CD1c-positive myeloid dendritic cell (primary cell): ENCODE data around the gene RAB11FIP5.
A peak's percentile ranks its signal among the peaks of the same experiment; 100 is the strongest.
"Not testable (repeated sequence)": the region's sequence is repeated elsewhere in the genome, so short reads cannot be mapped to it uniquely, and the experiment has no call there.

ENCODE experiments used
- DNase-seq: peaks from one replicate; pipeline ENCODE4 v3.0.0-alpha.2; 2016; ENCODE audit errors: extremely low spot score

The RAB11FIP5 gene

GRCh38 chr2:73112913-73113854, at the start of gene RAB11FIP5:
TSS of gene RAB11FIP5 (minus strand) at chr2:73112948. CDS start at chr2:73112777, 171 bp downstream.
- DNase-seq: peak; percentile 65

- DNase-seq: peak; percentile 36
Observed at GRCh38 chr2:73156539-73157124, 43.9 kb upstream of the RAB11FIP5 start.

- DNase-seq: no peak
Observed at GRCh38 chr2:73142937-73143336, 30.2 kb upstream of the RAB11FIP5 start.

GRCh38 chr2:73141896-73142295, 29.1 kb upstream of the RAB11FIP5 start:
- no peak for DNase-seq

GRCh38 chr2:73135236-73135635, 22.5 kb upstream of the RAB11FIP5 start:
- no peak for DNase-seq

GRCh38 chr2:73134471-73134870, 21.7 kb upstream of the RAB11FIP5 start:
- no peak for DNase-seq

GRCh38 chr2:73133566-73134197, 20.9 kb upstream of the RAB11FIP5 start:
- DNase-seq: no peak

GRCh38 chr2:73131807-73132206, 19.1 kb upstream of the RAB11FIP5 start:
- DNase-seq: no peak

- DNase-seq: no peak
Observed at GRCh38 chr2:73130790-73131189, 18.0 kb upstream of the RAB11FIP5 start.

GRCh38 chr2:73128841-73129535, 16.2 kb upstream of the RAB11FIP5 start:
- DNase-seq: no peak

- no peak for DNase-seq
Observed at GRCh38 chr2:73122536-73122935, 9.8 kb upstream of the RAB11FIP5 start.

GRCh38 chr2:73119611-73120239, 7.0 kb upstream of the RAB11FIP5 start:
- not testable (repeated sequence) for DNase-seq

- DNase-seq: no peak
Observed at GRCh38 chr2:73117441-73117840, 4.7 kb upstream of the RAB11FIP5 start.

- DNase-seq: no peak
Observed at GRCh38 chr2:73116182-73116960, 3.6 kb upstream of the RAB11FIP5 start.

GRCh38 chr2:73114273-73114867, 1.6 kb upstream of the RAB11FIP5 start:
- DNase-seq: no peak

- DNase-seq: peak; percentile 16
Observed at GRCh38 chr2:73112026-73112912, 479 bp downstream of the RAB11FIP5 start.

- DNase-seq: no peak
Observed at GRCh38 chr2:73111073-73112025, 1.4 kb downstream of the RAB11FIP5 start.
